GM18520 (cell line): ENCODE measurements around the gene MTUS2.

ENCODE experiments used
- ATAC-seq: cut with Tn5 transposase; IDR thresholded peaks from one replicate; pipeline ENCODE4 v1.9.1; 2021; ENCODE audit not compliant: unreplicated experiment

MTUS2 gene

GRCh38 chr13:29499506-29500165 is 679.5 kb downstream of the MTUS2 start:
- no peak for ATAC-seq

DNA sequence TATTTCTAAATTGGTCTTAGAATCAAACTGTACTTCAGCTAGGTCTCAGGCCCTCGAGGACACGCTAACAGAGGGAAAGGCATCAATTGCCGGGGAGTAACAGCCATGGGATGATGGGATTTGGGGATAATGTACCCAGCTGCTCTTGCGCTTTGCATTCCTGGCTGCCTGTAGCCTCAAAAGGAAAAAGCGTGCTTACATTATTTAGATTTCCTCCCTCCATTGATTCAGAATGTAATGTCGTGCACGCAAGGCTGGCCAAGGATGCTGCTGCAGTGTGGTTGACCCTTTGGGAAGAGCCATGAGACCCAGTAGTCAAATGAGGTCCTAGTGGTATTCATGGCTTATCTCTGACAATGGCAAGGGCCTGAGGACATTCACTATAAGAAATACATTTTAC is 680.2 kb downstream of the MTUS2 start:
- no peak for ATAC-seq

GRCh38 chr13:29501674-29502073 is 681.5 kb downstream of the MTUS2 start:
- no peak for ATAC-seq

- no peak for ATAC-seq
Observed at GRCh38 chr13:29502391-29503008, 682.4 kb downstream of the MTUS2 start.

DNA sequence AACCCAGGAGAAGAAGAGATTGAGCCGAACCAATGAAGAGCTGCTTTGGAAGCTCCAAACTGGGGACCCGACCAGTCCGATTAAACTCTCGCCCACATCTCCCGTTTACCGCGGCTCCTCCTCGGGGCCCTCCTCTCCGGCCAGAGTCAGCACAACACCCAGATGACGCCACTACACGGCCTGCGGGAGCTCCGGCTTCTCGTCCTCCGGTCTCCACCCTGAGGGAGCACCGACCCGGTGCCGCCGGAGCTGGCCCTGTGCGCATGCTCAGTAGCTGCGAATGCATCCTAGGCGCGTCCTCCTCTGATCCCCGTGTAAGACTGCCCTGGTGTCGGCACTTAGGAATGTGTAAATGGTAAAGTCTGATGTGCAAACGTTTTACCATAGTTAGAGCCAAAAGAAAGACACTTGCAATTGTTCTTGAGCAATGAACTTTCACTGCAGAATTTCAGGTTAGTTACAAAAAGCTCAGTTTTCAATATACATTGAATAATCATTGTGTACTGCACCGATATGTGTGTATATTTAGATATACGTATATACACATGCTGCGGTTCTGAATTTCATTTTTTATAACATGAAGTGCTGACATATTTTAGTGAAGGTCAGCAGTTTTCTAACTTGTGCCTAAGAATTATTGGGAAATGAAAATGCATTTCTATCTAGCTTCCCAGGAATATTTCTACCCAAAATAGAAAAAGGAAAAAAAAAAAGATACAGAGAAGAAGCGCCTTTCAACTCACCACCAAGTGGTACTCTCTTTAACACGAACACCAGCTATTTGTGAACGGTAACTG is 683.1 kb downstream of the MTUS2 start:
- ATAC-seq = no peak

- no peak for ATAC-seq
Observed at GRCh38 chr13:29504691-29505090, 684.6 kb downstream of the MTUS2 start.

GRCh38 chr13:29505511-29505910 is 685.4 kb downstream of the MTUS2 start:
- no peak for ATAC-seq

DNA sequence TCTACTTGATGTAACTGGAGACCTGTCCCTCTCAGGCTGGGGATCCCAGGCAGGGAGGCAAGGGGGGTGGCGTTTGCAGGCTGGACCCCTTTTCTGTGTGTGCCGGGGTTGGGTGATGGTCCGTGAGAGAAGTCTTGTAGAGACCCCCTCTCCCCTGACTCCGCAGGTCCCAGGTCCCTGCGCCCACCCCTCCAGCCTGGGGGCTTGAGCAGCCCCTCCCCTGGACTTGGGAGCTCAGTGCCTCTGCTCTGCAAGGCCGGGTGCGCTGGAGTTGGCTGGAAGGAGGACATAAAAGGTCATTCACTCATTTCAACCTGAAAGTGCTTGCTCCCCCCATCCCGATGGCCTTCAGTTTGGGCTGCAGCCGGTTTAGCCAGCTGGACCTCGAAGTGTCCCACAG is 685.8 kb downstream of the MTUS2 start:
- no peak for ATAC-seq

DNA sequence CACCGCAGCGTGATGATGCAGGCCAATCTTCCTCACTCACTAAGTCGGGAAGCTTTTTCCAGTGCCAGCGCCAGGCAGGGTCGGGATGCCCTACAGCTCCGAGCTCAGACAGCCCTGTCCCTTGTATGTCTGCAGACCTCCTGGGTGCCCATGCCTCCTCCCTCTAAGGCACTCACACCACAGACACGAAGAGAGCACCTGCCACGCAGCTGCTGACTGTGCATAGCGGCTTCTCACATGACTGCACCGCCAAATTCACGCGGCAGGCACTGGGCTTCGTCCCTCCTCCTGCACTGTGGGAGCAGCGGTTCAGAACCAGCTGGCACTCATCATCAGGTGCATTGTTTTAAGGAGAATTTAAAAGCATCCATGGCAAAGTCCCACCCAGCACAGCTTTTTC is 687.2 kb downstream of the MTUS2 start:
- no peak for ATAC-seq

DNA sequence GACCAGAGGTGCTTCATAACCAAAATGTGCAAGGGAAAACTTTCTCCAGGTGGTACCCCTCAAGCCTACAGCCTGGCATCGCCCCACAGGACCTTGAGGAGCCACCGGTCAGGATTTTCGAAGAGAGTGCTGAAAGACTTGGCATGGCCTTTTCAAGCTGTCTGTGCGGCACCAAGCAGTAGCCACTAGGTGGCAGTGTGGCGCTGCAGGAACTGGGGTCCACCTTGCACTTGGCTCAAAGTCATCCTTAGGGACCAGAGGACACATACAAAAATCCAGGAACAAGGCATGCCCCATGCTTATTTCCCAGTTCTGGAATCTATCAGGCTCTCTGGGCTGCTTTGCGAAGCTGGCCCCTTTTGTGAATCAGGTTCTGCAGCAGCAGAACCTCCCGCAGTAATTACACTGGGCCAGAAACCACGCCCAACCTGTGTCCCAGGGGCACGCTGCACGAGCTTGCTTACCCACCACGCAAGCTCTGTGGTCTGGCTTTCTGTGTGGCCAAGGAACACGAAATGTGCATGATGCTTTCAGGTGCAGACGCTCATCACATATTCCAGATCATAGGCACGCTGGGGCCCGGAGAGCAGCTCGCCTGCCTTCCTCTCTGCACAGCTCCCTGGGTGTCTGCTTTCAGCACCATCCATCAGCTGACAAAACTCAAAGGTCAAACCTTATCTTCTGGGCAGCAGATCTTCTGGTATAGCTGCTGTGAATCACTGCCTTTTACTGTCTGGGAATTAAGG is 688.2 kb downstream of the MTUS2 start:
- peak; percentile 55 for ATAC-seq

- no peak for ATAC-seq
Observed at GRCh38 chr13:29508876-29509252, 688.7 kb downstream of the MTUS2 start.

- ATAC-seq = no peak
Observed at GRCh38 chr13:29509999-29510589, 690.0 kb downstream of the MTUS2 start.

DNA sequence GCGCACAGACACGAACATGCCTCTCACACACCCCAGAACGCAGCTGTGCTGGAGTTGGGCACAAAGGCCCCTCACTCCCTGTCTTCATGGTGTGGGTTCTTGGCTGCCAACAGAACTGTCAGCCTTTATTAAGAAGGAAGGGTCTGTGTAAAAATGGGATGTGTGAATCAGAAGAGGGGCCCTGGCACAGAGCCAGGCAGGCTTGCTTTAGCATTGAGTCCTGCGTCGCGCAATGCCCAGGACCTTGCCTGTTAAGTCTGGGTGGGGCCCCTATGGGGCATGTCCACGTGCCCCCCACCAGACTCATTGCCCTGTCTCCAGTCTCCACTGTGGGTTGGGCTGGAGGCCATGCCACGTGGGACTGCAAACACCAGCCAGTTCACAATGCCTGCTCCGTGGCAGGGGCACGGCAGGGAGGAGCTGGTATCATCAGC is 690.5 kb downstream of the MTUS2 start:
- ATAC-seq = no peak

DNA sequence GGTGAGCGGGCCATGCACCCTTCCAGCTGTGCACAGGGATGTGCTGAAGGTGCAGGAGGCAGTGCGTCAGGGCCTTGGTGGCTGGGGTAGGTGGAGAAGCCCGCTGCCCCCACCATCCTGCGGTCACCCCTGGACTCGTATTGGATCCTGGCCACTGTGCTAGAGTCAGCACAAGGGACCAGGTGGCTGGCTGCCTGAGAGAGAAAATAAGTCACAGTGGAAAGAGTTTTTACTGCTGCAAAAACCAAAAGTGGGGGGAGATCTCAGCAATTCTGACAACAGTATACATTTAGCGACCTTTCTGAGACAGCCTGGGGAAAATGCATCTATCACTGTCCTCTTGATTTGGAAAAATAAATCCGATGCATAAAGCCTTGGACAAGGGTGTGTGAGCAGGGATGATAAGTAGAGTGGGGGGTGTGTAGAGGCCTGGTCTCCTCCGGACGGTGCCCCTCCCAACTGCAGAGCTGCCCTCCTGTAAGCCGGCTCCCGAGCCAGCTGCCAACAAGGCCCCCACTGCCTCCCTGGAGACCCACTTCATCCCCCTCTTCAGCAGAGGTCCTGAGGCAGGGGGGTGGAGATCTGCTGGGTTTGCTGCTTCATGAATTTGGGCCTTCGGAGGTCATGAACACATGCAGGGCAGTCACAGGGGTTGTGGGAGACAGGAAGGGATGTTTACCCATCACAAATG is 691.1 kb downstream of the MTUS2 start:
- ATAC-seq = no peak

DNA sequence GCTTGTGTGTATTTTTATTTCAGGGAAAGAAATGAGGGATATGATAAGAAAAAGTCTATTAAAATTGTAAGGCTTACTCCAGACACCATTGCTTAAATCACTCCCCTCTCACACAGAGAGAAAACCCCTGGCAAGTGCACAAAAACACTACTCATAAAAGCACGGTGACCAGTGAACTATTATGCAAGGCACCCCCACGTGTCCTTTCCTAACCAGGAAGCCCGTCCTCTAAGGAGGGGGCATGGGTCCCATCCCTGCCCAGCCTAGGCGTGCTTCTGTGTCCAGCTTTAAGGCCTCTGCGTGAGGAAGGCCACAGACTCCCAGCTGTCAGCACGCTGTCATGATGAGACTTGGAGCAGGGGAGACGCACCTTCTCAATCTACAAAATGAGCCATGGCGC is 691.8 kb downstream of the MTUS2 start:
- no peak for ATAC-seq

DNA sequence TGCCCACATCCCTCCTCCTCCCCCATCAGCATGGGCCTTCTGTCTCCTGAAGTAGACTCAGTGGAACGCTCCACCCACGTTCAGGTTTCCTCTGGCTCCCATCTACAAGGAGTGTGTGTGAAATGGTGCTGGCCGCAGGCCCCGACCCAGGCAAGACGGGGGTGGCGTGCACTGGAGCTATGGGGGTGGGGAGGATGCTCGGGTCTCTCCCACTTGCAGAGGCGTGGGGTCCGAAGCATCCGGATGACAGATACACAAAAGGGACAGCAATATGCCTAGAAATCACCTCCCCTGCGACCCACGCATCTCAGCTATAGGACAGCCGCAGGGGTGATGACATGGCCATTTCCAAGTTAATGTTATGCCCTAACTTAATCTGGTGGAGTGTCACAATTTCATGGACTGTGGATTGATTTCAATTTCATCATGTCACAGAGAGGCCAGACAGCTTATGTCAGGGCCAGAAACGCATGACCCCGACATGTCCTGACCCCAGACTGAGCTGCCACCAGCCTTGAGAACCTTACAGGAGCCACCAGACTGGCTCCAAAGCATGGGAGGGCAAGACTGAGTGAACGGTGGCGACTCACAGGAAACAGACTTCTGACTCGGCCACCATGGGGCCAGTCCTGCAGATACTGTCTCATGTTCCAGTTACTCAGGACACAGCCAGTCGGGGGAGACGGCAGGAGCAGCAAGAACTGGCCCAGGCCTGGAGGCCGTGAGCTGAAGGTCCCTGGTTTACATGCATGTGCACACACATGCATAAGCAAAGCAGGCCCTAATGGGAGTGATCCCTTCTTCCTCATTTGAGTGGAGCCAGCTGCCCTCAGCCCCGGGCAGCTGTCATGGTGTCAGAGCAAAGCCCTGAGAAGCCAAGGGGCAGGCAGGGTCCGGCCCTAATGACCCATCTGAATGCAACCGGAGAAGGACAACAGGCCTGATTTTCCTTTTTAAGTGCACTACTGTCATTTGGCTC is 693.2 kb downstream of the MTUS2 start:
- ATAC-seq = no peak

DNA sequence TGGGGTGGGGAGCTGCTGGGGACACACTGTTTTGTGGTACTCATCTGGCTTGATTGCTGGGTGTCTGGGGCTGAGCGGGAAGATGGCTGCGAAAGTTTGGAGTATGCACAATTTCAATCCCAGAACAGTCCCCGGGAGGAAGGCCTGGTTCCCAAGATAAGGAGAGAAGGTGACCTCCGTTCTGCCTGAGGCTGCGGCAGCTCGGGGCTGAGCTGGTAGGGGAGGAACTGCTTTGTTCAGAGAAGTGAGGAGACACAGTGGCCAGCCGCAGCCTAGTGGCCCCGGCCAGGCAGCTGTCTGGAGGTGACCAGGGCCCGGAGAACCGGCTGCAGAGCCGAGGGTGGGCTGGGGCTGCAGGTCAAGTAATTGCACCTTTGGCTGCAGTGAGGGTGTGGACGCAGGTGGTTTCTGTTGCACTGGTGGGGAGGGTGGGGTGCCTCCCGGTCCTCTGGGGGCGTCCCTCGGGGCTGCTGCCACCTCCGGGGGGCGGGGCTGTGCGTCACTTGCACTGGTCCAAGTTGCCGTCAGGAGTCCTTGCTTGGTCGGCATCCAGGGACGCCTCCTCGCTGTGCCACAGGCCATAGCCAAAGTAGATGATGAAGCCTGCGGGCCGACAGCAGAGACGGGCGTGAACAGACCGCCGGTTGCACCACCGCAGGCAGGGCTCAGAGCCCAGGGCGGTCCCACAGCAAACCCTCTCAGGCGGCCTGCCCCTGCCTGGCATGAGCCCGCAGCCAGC is 694.0 kb downstream of the MTUS2 start:
- no peak for ATAC-seq

DNA sequence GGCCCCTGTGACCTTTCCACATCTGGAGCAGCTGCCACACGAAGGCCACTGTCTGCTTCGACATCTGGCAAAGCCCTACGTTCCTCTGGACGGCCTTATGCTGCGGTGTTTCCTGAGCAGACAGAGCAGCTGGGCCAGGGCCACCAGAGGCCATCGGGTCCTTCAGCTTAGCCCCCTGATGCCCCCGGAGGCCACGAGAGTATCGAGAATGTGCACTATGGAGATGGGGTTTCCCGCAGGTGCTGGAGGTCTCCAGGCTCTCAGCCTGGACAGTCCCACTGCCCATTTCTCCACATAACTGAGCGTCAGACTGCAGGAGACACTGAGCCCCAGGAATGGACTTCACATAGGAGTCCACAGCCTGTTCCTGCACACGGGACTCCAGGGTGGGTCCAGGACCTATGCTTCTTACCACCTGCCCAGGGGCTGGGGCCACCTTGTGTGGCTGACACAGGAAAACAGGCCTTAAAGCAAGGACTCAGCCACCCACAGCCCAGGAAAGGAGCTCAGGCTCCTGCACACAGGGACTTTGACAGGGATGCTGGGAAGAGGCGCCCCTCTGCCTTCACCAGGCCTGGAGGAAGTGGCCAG is 694.7 kb downstream of the MTUS2 start:
- no peak for ATAC-seq
